A673 (cell line): ENCODE results near the gene TJP1. TPM values are rescaled to one million over a fixed set of nuclear protein-coding genes. Genes with fewer than 3 reads are reported as not detected.

ENCODE experiments used
- BruUV-seq: library from RNA; stranded (reverse); fragments of 400-500 nt; replicated peaks from 2 replicates; lab custom pipeline; 2021; lab: Mats Ljungman, UMichigan
- CTCF ChIA-PET: fragments of 300-600 bp; sonication (Branson Sonifier 250); formaldehyde crosslinking; loops from one replicate; lab custom pipeline; 2022; ENCODE audit warnings: antibody characterized with exemption; lab: Charles Lee
- POLR2A ChIA-PET: fragments of 300-600 bp; sonication (Branson Sonifier 250); formaldehyde crosslinking; loops from one replicate; lab custom pipeline; 2022; ENCODE audit warnings: antibody characterized with exemption; ENCODE audit not compliant: low non-redundant PET; lab: Charles Lee
- DNase-seq: peaks from one replicate; pipeline ENCODE4 v3.0.0-alpha.2; 2015; ENCODE audit warnings: low spot score
- H3K27ac ChIP-seq: fragments of 200-600 bp; sonication (generic); 2 replicates; pipeline ENCODE4 v1.5.1; 2016; ENCODE audit warnings: mixed run types, low read depth, mild to moderate bottlenecking, mixed read lengths, antibody characterized with exemption, low read length; ENCODE audit not compliant: poor library complexity, severe bottlenecking
- H3K27me3 ChIP-seq: fragments of 200-600 bp; sonication (generic); replicated peaks from 2 replicates; pipeline ENCODE4 v1.6.1; 2017; ENCODE audit warnings: mixed run types, low read depth, mild to moderate bottlenecking, mixed read lengths, antibody characterized with exemption, low read length; ENCODE audit not compliant: insufficient read depth, poor library complexity
- H3K36me3 ChIP-seq: fragments of 200-600 bp; sonication (generic); 2 replicates; pipeline ENCODE4 v1.6.1; 2016; ENCODE audit warnings: mixed run types, mild to moderate bottlenecking, mixed read lengths, antibody characterized with exemption, low read length; ENCODE audit not compliant: insufficient read depth, poor library complexity, severe bottlenecking
- H3K4me1 ChIP-seq: fragments of 200-600 bp; sonication (generic); 2 replicates; pipeline ENCODE4 v1.6.1; 2017; ENCODE audit warnings: mixed run types, mild to moderate bottlenecking, mixed read lengths, antibody characterized with exemption, low read length; ENCODE audit not compliant: insufficient read depth, poor library complexity, severe bottlenecking
- H3K4me3 ChIP-seq: fragments of 200-600 bp; sonication (generic); 2 replicates; pipeline ENCODE4 v1.5.1; 2016; ENCODE audit warnings: low read depth, mixed run types, mild to moderate bottlenecking, mixed read lengths, low read length; ENCODE audit not compliant: poor library complexity, severe bottlenecking
- H3K9me3 ChIP-seq: fragments of 200-600 bp; sonication (generic); 2 replicates; pipeline ENCODE4 v1.6.1; 2016; ENCODE audit warnings: mixed run types, low read depth, mild to moderate bottlenecking, mixed read lengths, antibody characterized with exemption, low read length; ENCODE audit not compliant: poor library complexity, severe bottlenecking
- CTCF ChIP-seq: fragments of 300-800, 200-600 bp; sonication (generic); conservative IDR thresholded peaks from 2 replicates; pipeline ENCODE4 v1.5.1; 2017; ENCODE audit warnings: low read depth, mild to moderate bottlenecking, antibody characterized with exemption, low read length, moderate library complexity, mixed read lengths
- EZH2 ChIP-seq: fragments of 200-600 bp; sonication (generic); IDR thresholded peaks from 2 replicates; pipeline ENCODE4 v1.6.1; 2017; ENCODE audit warnings: borderline replicate concordance, low read depth, mild to moderate bottlenecking, mixed read lengths, antibody characterized with exemption, low read length; ENCODE audit not compliant: poor library complexity, severe bottlenecking
- intact Hi-C: fragments of 100-400 bp; cut with micrococcal nuclease; formaldehyde crosslinking; loops from one replicate; pipeline ENCODE4 v1.10.0; 2022; ENCODE audit not compliant: unreplicated experiment
- total RNA-seq: library from RNA; stranded (reverse); gene quantifications from 2 replicates; pipeline ENCODE4 v1.2.3, GENCODE V29; 2021

Gene TJP1
- total RNA-seq, 1 experiment from 2014 or later: 34.7 TPM

GRCh38 chr15:29811691-29812383 is 10.4 kb downstream of the TJP1 start:
- H3K27me3 ChIP-seq: no peaks in the 10 kb centered on the region
- H3K4me1 ChIP-seq: peaks cover 9% of the 10 kb centered on the region
- TF ChIP-seq CTCF (no peak), EZH2 (no peak)
- DNase-seq: no peak
- intact Hi-C loops: no loop called here
- ChIA-PET CTCF (no interaction called here), POLR2A (no interaction called here)
- no TSS peak for BruUV-seq
- no peak overlapping the region for H3K4me3 ChIP-seq
- no peak overlapping the region for H3K27ac ChIP-seq
- no peaks in the 10 kb centered on the region for H3K9me3 ChIP-seq
- H3K36me3 ChIP-seq: no peaks in the 10 kb centered on the region

GRCh38 chr15:29805708-29806104 is 16.6 kb downstream of the TJP1 start:
- DNase-seq: no peak
- H3K27ac ChIP-seq: no peak overlapping the region
- no peaks in the 10 kb centered on the region for H3K9me3 ChIP-seq
- POLR2A ChIA-PET: no interaction called here
- CTCF ChIA-PET: no interaction called here
- intact Hi-C loops: no loop called here
- no TSS peak for BruUV-seq
- H3K4me3 ChIP-seq: no peak overlapping the region
- no peaks in the 10 kb centered on the region for H3K27me3 ChIP-seq
- TF ChIP-seq EZH2 (no peak), CTCF (no peak)
- peaks cover 16% of the 10 kb centered on the region for H3K4me1 ChIP-seq
- H3K36me3 ChIP-seq: no peaks in the 10 kb centered on the region

- no peak overlapping the region for H3K27ac ChIP-seq
- no TSS peak for BruUV-seq
- TF ChIP-seq CTCF (no peak), EZH2 (no peak)
- DNase-seq: peak; percentile 69
- no peaks in the 10 kb centered on the region for H3K36me3 ChIP-seq
- no peak overlapping the region for H3K4me3 ChIP-seq
- ChIA-PET CTCF (no interaction called here), POLR2A (no interaction called here)
- H3K4me1 ChIP-seq: peaks cover 21% of the 10 kb centered on the region
- intact Hi-C loops: no loop called here
- H3K27me3 ChIP-seq: no peaks in the 10 kb centered on the region
- no peaks in the 10 kb centered on the region for H3K9me3 ChIP-seq
Measured at GRCh38 chr15:29805043-29805707, 17.1 kb downstream of the TJP1 start.
